GM21723 (cell line): ENCODE data around the gene DNAH17.

Experiments used
- ATAC-seq: cut with Tn5 transposase; IDR thresholded peaks from one replicate; pipeline ENCODE4 v1.9.1; 2021; ENCODE audit warnings: mild to moderate bottlenecking, moderate library complexity; ENCODE audit not compliant: unreplicated experiment

Gene DNAH17

GRCh38 chr17:78399693-78400144, 177.5 kb downstream of the DNAH17 start:
- no peak for ATAC-seq

DNA sequence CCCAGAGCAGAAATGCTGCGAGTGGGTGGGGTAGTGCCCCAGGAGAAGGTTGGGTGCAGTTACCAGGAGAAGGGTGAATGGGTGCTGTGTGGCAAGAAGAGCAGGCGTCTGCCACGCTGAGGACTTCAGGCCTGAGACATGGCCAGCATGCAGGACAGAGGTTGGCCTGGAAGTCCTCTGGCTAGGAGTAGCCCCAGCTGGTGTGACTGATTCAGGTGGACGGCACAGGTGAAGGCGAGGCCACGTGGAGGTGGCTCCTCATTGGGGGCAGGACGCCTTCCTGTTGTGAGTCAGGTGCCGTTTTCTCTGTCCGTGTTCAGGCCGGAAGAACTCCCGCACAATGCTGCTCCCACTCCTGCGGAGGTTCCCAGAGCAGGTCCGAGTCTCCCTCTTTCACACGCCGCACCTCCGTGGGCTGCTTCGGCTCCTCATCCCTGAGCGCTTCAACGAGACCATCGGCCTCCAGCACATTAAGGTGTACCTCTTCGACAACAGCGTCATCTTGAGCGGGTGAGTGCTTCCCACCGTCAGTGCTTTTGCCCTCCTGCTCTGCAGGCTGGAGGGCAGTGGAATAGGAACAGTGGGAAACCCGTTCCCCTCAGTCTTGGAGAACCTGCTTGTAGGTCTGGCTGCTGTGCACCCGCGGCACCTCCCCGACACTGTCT, 178.0 kb downstream of the DNAH17 start:
- no peak for ATAC-seq

DNA sequence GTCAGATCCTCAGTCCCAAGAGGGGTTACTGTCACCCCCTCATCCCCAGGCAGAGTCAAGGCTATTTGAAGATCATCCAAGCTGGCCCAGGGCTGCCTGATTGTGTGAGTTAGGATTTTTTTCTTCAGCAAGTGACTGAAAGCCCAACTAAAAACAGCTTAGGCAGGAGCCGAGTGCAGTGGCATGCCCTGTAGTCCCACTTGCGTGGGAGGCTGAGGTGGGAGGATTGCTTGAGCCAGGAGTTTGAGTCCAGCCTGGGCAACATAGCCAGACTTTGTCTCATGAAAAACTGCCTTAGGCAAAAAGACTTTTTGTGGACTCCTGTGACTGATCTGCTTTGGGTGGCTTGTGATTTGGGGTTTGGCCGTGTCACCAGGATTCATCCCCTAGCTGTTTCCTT, 178.8 kb downstream of the DNAH17 start:
- ATAC-seq, result no peak

DNA sequence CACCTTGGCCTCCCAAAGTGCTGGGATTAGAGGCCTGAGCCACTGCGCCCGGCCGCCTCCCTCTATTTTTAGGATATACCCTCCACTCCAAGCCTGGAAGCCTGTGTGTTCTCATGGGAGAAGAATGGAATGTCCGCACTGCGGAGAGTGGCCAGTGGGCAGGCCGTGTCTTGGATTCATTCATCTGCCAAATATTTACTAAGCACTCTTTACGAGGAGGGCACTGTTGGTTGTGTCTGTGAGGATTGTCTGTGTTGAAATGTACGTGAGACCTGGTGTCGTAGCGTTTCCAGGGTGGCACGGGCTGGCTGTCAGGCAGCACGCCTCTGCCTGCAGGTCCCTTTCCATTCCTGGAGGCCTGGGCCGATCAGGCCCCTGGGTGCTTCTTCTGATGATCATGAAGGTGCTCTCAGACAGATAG, 179.5 kb downstream of the DNAH17 start:
- no peak for ATAC-seq

DNA sequence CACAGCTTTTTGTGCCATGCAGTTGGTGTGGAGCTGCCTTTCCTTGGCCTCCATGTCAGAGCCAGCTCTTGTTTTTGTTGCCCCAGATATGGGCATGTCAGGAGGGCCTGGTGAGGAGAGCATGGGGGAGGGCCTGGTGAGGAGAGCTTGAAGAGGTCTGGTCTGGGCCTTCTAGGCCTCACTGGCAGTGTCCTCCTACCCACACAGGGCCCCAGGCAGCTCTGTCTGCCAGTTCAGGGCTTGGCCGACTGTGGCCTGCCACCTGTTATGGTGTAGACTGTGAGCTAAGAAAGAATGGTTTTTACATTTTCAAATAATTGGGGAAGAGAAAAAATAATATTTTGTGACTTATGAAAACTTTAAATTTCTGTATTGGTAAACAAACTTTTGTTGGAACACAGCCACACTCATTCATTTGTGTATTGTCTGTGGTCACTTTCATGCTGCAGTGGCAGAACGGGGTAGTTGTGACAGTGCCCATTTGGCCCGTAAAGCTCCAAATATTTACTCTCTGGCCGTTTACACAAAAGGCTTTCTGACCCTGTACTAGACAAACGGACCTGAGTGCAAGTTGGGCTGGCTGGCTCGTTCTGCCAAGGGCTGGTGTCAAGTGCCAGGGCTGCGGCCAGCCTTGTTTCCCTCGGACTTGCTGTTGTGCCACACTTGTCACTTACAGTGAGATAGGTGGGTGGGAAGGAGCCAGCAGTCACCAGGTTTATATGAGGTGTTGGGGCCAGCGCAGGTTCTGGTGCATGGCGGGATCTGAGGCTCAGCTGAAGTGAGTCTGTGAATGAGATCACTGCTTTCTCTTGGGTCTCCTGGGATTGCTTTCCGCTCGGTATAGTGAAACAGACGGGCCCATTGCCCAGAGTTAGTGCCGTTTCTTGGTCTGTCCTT, 180.5 kb downstream of the DNAH17 start:
- ATAC-seq, result no peak

GRCh38 chr17:78395155-78395554, 182.0 kb downstream of the DNAH17 start:
- ATAC-seq, result no peak

GRCh38 chr17:78394209-78394608, 183.0 kb downstream of the DNAH17 start:
- no peak for ATAC-seq

- ATAC-seq, result no peak
Observed at GRCh38 chr17:78393575-78393974, 183.6 kb downstream of the DNAH17 start.

DNA sequence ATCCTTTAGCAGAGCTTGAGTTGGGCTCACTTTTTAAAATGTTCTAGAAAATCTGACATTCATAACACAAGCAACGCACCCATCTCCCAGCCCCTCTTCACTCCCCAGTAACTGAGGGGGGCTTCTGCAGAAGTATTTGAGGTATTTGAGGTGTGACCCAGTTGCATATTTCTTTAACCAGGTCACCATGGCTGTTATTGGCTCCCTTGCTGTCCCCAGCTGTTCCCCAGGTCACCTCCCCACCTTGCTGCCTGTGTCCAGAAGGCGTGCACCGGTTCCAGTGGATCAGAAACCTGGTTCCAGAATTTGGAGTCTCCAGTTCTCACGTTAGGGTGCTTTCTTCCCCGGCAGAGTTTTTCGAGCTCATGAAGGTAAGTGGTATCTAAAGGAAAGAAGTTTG, 184.9 kb downstream of the DNAH17 start:
- ATAC-seq, result no peak

- ATAC-seq, result no peak
Observed at GRCh38 chr17:78391843-78392242, 185.4 kb downstream of the DNAH17 start.

DNA sequence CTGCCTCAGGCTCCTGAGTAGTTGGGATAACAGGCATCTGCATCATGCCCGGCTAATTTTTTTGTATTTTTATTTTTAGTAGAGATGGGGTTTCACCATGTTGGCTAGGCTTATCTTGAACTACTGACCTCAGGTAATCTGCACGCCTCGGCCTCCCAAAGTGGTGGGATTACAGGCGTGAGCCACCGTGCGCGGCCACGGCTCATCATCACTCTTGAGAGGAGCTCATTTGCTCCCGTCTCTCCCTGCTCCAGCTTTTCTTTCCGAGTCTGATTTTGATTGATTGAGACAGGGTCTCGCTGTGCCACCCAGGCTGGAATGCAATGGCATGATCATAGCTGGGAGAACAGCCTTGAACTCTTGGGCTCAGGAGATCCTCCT, 186.2 kb downstream of the DNAH17 start:
- ATAC-seq, result no peak

GRCh38 chr17:78390241-78391050, 186.8 kb downstream of the DNAH17 start:
- ATAC-seq, result no peak

GRCh38 chr17:78387977-78388941, 188.9 kb downstream of the DNAH17 start:
- ATAC-seq, result no peak

GRCh38 chr17:78384479-78385175, 192.6 kb downstream of the DNAH17 start:
- peak; percentile 22 for ATAC-seq

GRCh38 chr17:78383725-78384471, 193.3 kb downstream of the DNAH17 start:
- peak; percentile 40 for ATAC-seq

DNA sequence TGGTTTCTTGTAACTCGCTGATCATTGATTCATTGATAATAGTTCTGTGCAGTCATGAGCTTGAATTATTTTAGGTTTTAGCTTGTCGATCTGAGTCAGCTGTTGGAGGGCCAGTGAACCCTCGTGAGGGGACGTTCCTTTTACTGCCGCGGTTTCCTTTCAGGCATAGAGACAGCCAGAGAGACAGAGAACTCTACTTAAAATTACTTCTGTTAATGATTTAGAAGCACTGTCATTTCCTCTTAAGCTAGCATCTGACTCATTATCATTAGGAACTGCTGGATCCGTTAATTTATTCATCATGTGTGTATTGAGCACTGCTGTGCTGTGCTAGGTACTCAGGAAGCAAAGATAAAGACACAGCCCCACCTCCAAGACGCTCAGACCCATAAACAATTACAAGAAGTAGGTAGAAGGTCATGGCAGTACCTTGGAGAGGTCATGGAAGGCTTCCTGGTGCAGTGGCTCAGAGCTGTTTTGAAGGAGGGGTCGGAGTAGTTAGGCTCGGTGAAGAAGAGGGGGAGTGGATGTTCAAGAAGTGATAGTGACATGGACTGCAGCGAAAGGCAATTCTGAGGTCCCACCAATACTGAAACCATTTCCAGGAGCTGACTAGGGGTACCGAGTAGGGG, 195.5 kb downstream of the DNAH17 start:
- no peak for ATAC-seq

GRCh38 chr17:78380370-78380769, 196.8 kb downstream of the DNAH17 start:
- no peak for ATAC-seq

DNA sequence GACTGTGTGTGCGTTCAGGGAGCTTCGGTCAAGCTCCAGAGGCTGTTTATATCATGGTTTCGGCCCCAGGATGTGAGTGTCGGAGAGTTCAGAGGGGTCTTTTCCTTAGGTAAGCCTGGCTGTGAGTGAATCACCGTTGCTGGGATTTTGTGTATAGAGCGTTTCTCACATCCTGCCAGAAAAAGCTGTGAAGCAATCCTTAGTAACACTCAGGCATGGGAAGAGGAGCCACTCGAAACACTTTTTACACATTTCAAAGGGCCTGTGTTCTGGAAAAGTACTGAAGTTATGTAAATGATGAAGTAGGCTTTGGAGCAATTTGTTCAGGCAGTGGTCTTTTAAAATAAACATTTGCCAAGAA, 198.1 kb downstream of the DNAH17 start:
- peak; percentile 8 for ATAC-seq
